Measurements from ENCODE around the gene CDC42BPA. TPM values are rescaled to one million over a fixed set of nuclear protein-coding genes. Genes with fewer than 3 reads are reported as not detected.

The CDC42BPA gene
- total and polyA plus RNA-seq, 2 experiments from 2014 or later = 25.1 to 25.2 TPM

- peak; percentile 43 to 78 for DNase-seq (ENCODE audit: low read depth in 1 of 2, low spot score in 1 of 2)
- Histone ChIP-seq H3K27me3 (no peaks in the 10 kb centered on the region), H3K4me3 (no peak overlapping the region), H3K4me1 (ENCODE audit: low read depth) (no peaks in the 10 kb centered on the region), H3K9me3 (ENCODE audit: low read depth) (no peaks in the 10 kb centered on the region), H3K36me3 (no peaks in the 10 kb centered on the region), H3K27ac (no peak overlapping the region)
- TF ChIP-seq CTCF (IDR thresholded peaks at IDR 0.05; ENCODE audit: low read depth, low read length) = no peak
Measured at GRCh38 chr1:227273557-227273956, 44.7 kb downstream of the CDC42BPA start.

GRCh38 chr1:227272428-227272827 is 45.9 kb downstream of the CDC42BPA start:
- no peak overlapping the region for H3K27ac ChIP-seq
- H3K9me3 ChIP-seq (ENCODE audit: low read depth) = no peaks in the 10 kb centered on the region
- H3K27me3 ChIP-seq = no peaks in the 10 kb centered on the region
- H3K36me3 ChIP-seq = no peaks in the 10 kb centered on the region
- H3K4me1 ChIP-seq (ENCODE audit: low read depth) = no peaks in the 10 kb centered on the region
- TF ChIP-seq CTCF (IDR thresholded peaks at IDR 0.05; ENCODE audit: low read depth, low read length) = no peak
- H3K4me3 ChIP-seq = no peak overlapping the region
- DNase-seq (ENCODE audit: low read depth in 1 of 2, low spot score in 1 of 2) = no peak

- Histone ChIP-seq H3K4me1 (ENCODE audit: low read depth) (no peaks in the 10 kb centered on the region), H3K36me3 (no peaks in the 10 kb centered on the region), H3K27me3 (no peaks in the 10 kb centered on the region), H3K9me3 (ENCODE audit: low read depth) (no peaks in the 10 kb centered on the region), H3K27ac (no peak overlapping the region), H3K4me3 (no peak overlapping the region)
- no peak for TF ChIP-seq CTCF (IDR thresholded peaks at IDR 0.05; ENCODE audit: low read depth, low read length)
- DNase-seq (ENCODE audit: low read depth in 1 of 2, low spot score in 1 of 2) = peak in 1 of 2 donors; percentile 34
Measured at GRCh38 chr1:227270554-227270953, 47.7 kb downstream of the CDC42BPA start.

DNA sequence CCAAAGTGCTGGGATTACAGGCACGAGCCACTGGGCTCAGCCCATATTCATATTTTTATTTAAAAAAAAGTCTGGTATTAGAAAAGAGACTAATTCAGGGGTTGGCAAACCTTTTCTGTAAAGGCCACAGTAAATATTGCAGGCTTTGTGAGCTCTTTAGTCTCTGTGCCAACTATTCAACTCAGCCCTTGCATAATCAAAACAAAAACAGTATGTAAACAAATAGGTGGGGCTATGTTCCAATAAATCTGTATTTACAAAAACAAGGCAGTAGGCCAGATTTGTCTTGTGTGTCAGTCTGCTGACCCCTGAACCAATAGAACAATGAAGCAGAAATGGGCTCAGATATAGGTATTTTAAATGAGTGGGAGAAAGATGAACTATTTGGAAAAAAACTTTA is 49.3 kb downstream of the CDC42BPA start:
- Histone ChIP-seq H3K4me3 (no peak overlapping the region), H3K27me3 (no peaks in the 10 kb centered on the region), H3K4me1 (ENCODE audit: low read depth) (no peaks in the 10 kb centered on the region), H3K36me3 (no peaks in the 10 kb centered on the region), H3K9me3 (ENCODE audit: low read depth) (no peaks in the 10 kb centered on the region), H3K27ac (no peak overlapping the region)
- peak in 1 of 2 donors; percentile 14 for DNase-seq (ENCODE audit: low read depth in 1 of 2, low spot score in 1 of 2)
- TF ChIP-seq CTCF (IDR thresholded peaks at IDR 0.05; ENCODE audit: low read depth, low read length) = no peak

DNA sequence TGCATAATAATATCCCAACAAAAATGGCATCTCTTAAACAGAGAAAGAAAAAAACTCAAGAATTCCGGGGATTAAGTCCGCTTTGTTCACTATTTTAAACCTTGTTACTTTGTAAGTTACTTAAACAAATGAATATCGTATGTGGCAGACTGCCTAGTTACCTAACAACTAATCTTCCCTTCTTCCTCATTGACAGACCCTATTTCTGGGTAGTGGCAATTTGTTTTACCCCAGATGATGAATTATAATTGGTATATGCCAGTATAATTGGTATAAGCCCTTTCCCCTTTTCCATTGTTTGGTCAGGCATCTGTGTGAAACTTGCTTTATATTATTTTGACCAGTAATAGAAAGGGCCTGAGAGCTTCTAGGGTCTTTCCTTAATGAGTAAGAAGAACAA is 52.4 kb downstream of the CDC42BPA start:
- H3K27ac ChIP-seq = no peak overlapping the region

More for the DNA sequence above, 52.4 kb downstream of the CDC42BPA start:
- no peaks in the 10 kb centered on the region for H3K9me3 ChIP-seq (ENCODE audit: low read depth)
- H3K27me3 ChIP-seq = no peaks in the 10 kb centered on the region
- no peaks in the 10 kb centered on the region for H3K36me3 ChIP-seq
- no peak overlapping the region for H3K4me3 ChIP-seq
- H3K4me1 ChIP-seq (ENCODE audit: low read depth) = no peaks in the 10 kb centered on the region
- DNase-seq (ENCODE audit: low read depth in 1 of 2, low spot score in 1 of 2) = no peak
- no peak for TF ChIP-seq CTCF (IDR thresholded peaks at IDR 0.05; ENCODE audit: low read depth, low read length)

Measured in cardiac muscle cell (in vitro differentiated cells and primary cell).